ENCODE data around the gene HEATR1. TPM values are rescaled to one million over a fixed set of nuclear protein-coding genes. Genes with fewer than 3 reads are reported as not detected.

Gene HEATR1
- total RNA-seq, 4 donors from 2014 or later, result 21.1 to 43.4 (median 32.6) TPM

DNA sequence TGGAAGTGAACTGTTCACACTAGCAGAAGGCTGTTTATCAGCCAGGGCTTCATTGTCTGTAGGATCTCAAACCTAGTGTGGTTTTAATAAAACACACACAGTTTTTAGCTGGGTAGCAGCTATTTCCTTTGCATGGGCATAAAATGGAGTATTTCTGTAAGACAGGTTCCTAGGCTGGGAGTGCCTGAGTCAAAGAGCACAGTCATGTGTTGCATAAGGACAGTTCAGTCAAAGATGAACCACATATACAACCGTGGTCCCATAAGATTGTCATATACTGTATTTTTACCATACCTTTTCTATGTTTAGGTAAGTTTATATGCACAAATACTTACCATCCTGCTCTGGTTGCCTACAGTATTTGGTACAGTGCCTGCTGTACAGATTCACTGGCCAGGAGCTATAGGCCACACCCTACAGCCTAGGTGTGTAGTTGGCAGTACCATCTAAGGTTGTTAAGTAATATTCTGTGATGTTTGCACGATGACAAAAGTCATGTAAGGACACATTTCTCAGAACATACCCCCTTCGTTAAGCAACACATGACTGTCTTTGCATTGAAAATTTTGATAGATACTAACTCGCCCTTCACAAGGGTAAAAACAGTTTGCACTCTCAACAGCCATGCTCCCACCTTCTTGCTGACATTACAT is 63.4 kb downstream of the HEATR1 start:
- no peak overlapping the region for H3K4me3 ChIP-seq
- no peaks in the 10 kb centered on the region for H3K27me3 ChIP-seq
- no peak overlapping the region for H3K27ac ChIP-seq
- DNase-seq (ENCODE audit: low spot score in 2 of 2), result no peak
- H3K9me3 ChIP-seq, result no peaks in the 10 kb centered on the region
- peaks cover 11% of the 10 kb centered on the region for H3K4me1 ChIP-seq
- H3K36me3 ChIP-seq, result peaks cover 80% of the 10 kb centered on the region
- 52% methylated on average over 4 of the region's 4 CpGs for WGBS
- TF ChIP-seq POLR2A (IDR thresholded peaks at IDR 0.05) (no peak), EP300 (IDR thresholded peaks at IDR 0.05) (no peak)

- DNase-seq (ENCODE audit: low spot score in 2 of 2), result no peak
- peaks cover 25% of the 10 kb centered on the region for H3K4me1 ChIP-seq
- no peaks in the 10 kb centered on the region for H3K9me3 ChIP-seq
- 46% methylated on average over 5 of the region's 5 CpGs for WGBS
- no peaks in the 10 kb centered on the region for H3K27me3 ChIP-seq
- no peak overlapping the region for H3K27ac ChIP-seq
- H3K36me3 ChIP-seq, result peaks cover 46% of the 10 kb centered on the region
- no peak overlapping the region for H3K4me3 ChIP-seq
- TF ChIP-seq CTCF (IDR thresholded peaks at IDR 0.05) (no peak), EP300 (IDR thresholded peaks at IDR 0.05) (no peak), POLR2AphosphoS5 (IDR thresholded peaks at IDR 0.05) (no peak), POLR2A (IDR thresholded peaks at IDR 0.05) (no peak)
These were observed 67.8 kb downstream of the HEATR1 start for GRCh38 chr1:236536540-236536939.

- peaks cover 41% of the 10 kb centered on the region for H3K36me3 ChIP-seq
- DNase-seq (ENCODE audit: low spot score in 2 of 2), result no peak
- no peak overlapping the region for H3K27ac ChIP-seq
- no peaks in the 10 kb centered on the region for H3K9me3 ChIP-seq
- H3K4me1 ChIP-seq, result peaks cover 20% of the 10 kb centered on the region
- 76% methylated on average over 6 of the region's 6 CpGs for WGBS
- H3K27me3 ChIP-seq, result no peaks in the 10 kb centered on the region
- TF ChIP-seq POLR2AphosphoS5 (IDR thresholded peaks at IDR 0.05), result no peak
- TF ChIP-seq EP300 (IDR thresholded peaks at IDR 0.05), result no peak
- no peak for TF ChIP-seq POLR2A (IDR thresholded peaks at IDR 0.05)
- TF ChIP-seq CTCF (IDR thresholded peaks at IDR 0.05), result no peak
- no peak overlapping the region for H3K4me3 ChIP-seq
These were observed 68.6 kb downstream of the HEATR1 start for GRCh38 chr1:236535662-236536161.

- H3K36me3 ChIP-seq, result peaks cover 35% of the 10 kb centered on the region
These were observed 69.1 kb downstream of the HEATR1 start for GRCh38 chr1:236535190-236535589.

GRCh38 chr1:236534151-236534651 is 70.1 kb downstream of the HEATR1 start:
- H3K4me1 ChIP-seq, result peaks cover 16% of the 10 kb centered on the region
- H3K36me3 ChIP-seq, result peaks cover 26% of the 10 kb centered on the region
- DNase-seq (ENCODE audit: low spot score in 2 of 2), result no peak
- no peak for TF ChIP-seq POLR2AphosphoS5 (IDR thresholded peaks at IDR 0.05)
- no peak for TF ChIP-seq CTCF (IDR thresholded peaks at IDR 0.05)
- no peak for TF ChIP-seq POLR2A (IDR thresholded peaks at IDR 0.05)
- TF ChIP-seq EP300 (IDR thresholded peaks at IDR 0.05), result no peak
- H3K9me3 ChIP-seq, result no peaks in the 10 kb centered on the region
- H3K27me3 ChIP-seq, result no peaks in the 10 kb centered on the region
- no peak overlapping the region for H3K4me3 ChIP-seq
- WGBS, result 51% methylated on average over 4 of the region's 4 CpGs
- H3K27ac ChIP-seq, result no peak overlapping the region

More at GRCh38 chr1:236535190-236535589, 69.1 kb downstream of the HEATR1 start:
- H3K4me1 ChIP-seq, result peaks cover 18% of the 10 kb centered on the region
- H3K9me3 ChIP-seq, result no peaks in the 10 kb centered on the region
- H3K27me3 ChIP-seq, result no peaks in the 10 kb centered on the region
- TF ChIP-seq POLR2AphosphoS5 (IDR thresholded peaks at IDR 0.05), result no peak
- H3K27ac ChIP-seq, result no peak overlapping the region
- DNase-seq (ENCODE audit: low spot score in 2 of 2), result no peak
- H3K4me3 ChIP-seq, result no peak overlapping the region
- WGBS, result 89% methylated on average over 1 of the region's 1 CpG

DNA sequence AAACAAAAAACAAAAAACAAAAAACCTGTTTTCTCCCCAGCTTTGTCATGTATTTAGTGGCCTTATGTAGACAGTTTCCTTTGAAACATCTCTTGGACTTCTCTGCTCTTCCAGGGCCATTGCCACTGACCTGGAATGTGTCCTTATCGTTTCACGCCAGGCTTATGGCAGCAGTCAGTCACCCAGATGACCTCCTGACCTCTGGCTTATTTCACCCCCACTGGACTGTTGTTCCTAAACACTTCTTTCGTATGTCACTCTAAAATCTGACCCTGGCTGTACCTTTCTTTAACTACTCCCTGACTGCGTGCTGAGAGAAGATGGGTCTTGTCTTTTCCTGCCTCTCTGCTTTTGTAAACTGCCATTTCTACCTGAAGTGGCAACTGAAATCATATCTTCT is 71.5 kb downstream of the HEATR1 start:
- DNase-seq (ENCODE audit: low spot score in 2 of 2), result no peak
- H3K4me3 ChIP-seq, result no peak overlapping the region
- TF ChIP-seq CTCF (IDR thresholded peaks at IDR 0.05), result no peak
- no peak for TF ChIP-seq POLR2A (IDR thresholded peaks at IDR 0.05)
- TF ChIP-seq EP300 (IDR thresholded peaks at IDR 0.05), result no peak
- no peak for TF ChIP-seq POLR2AphosphoS5 (IDR thresholded peaks at IDR 0.05)
- 87% methylated on average over 4 of the region's 4 CpGs for WGBS
- H3K9me3 ChIP-seq, result no peaks in the 10 kb centered on the region
- peaks cover 16% of the 10 kb centered on the region for H3K4me1 ChIP-seq
- H3K36me3 ChIP-seq, result peaks cover 13% of the 10 kb centered on the region
- H3K27ac ChIP-seq, result no peak overlapping the region
- H3K27me3 ChIP-seq, result no peaks in the 10 kb centered on the region

Data from suprapubic skin (tissue), 4 donors.